G401.6 (cell line): ENCODE measurements around the gene CSRP2.

Experiments
- FAIRE-seq: peaks from 2 replicates; lab custom pipeline; 2012; peaks lifted over from hg19 to GRCh38; lab: Jason Lieb, UNC

Gene CSRP2

DNA sequence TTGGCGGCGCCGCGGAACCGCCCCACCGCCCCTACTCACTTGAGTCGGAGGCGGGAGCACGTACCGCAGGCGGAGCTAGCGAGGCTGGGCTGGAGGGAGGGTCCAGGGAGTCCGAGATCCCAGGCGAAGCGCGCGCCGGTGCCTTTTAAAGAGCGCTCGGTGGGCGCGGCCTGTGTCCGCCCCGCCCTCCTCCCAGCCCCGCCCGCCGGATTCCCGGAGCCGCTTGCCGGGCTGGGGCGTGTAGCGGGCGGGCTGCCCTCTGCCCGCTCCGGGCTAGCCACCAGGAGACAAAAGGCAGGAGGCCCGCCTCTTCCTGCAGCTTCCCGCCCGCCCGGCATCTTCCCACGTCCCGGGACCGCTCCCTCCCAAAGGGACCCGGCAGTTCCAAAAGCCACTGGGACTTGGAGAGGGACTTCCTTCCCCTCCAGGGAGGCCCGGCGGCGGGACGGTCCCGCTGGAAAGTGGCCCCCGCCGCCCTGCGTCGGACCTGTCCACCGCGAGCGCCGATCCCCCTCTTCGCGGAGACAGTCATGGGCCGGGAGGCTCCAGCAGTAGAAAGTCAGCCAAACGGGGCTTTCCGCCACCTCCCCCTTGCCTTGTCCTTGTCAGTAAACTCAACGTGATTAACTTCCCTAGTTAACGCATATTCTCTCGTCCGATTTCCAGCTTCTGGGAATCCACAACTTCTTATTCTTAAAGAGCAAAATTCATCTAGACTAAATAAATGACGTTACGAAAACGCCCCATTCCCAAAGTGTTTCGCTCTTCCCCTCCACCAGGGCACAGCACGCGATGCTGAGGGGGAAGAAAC is at the start of gene CSRP2:
Gene CSRP2, minus strand, starts transcription at position 121 of the 811 bp plus-strand sequence. CDS start 12,759 bp downstream, outside the sequence.
- FAIRE-seq, result peak; percentile 40

- no peak for FAIRE-seq
These were observed 48.5 kb upstream of the CSRP2 start for GRCh38 chr12:76927170-76927784.

GRCh38 chr12:76925135-76925534 is 46.3 kb upstream of the CSRP2 start:
- FAIRE-seq, result no peak

- no peak for FAIRE-seq
These were observed 44.0 kb upstream of the CSRP2 start for GRCh38 chr12:76922866-76923265.

GRCh38 chr12:76921891-76922664 is 43.3 kb upstream of the CSRP2 start:
- no peak for FAIRE-seq

GRCh38 chr12:76921100-76921471 is 42.3 kb upstream of the CSRP2 start:
- no peak for FAIRE-seq

DNA sequence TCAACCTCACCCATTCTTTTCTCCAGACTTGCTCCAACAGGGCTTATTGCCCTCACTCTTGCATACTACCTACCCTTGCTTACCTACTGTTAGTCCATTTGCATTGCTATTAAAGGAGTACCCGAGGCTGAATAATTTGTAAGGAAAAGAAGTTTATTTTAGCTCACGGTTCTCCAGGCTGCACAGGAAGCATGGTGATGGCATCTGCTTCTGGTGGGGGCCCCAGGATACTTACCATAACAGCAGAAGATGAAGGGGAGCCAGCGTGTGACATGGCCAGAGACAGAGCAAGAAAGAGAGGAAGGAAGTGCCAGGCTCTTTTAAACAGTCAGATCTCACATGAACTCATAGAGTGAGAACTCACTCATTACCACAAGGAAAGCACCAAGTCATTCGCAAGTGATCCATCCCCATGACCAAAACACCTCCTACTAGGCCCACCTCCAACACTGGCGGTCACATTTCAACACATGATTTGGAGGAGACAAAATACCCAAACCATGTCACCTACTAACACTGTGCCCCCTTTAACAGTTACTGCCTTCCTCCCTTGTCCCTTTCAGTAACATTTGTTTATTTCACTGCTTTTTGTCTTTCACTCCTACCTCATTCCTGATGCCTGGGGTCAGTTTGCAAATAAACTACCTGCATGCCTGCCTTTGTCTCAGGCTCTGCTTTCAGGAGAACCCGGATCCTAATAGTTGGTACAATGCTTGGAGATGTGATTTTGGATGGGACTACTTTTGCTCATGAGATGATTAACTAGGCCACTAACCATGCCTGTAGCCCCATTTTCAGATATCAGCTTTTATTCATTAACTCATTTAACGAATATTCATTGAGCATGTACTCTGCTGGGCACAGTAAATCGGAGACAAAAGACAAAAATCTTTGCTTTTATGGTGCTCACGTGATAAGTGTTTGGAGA is 41.6 kb upstream of the CSRP2 start:
- no peak for FAIRE-seq

DNA sequence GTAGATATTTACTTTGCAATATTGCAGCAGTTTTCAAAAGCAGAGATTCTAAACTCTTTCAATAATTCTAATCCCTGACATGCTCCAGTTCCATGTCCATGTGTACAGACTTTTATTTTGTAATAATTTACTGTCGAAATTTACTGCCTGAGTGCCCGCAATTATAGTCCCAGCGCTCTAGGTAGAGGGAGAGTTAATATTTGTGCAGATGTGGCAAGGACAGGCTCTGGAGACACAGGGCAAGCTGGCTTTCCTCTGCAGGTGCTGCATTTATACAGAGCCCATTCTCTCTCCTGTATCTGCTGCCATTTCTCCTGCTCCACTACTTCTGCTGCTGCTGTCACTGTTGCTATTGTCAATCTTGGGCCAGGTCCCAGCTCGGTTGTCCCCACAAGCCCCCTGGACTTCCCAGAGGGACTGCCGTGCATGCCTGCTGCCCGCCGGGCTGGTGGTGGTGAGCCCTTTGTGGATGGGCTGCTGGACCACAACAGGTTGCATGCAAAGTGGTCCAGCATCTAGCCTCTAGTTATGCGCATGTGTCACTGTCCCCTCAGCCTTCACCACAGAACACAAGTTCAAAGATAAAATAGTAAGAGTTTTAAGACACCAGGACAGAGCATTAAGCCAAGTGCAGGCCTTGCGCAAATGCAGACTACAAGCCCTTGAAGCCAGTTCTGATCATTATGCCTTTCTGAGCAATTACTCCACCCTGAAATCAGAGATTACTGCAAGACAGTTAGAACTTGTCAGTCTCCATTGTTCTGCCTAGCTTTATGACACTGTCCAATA is 40.8 kb upstream of the CSRP2 start:
- no peak for FAIRE-seq

DNA sequence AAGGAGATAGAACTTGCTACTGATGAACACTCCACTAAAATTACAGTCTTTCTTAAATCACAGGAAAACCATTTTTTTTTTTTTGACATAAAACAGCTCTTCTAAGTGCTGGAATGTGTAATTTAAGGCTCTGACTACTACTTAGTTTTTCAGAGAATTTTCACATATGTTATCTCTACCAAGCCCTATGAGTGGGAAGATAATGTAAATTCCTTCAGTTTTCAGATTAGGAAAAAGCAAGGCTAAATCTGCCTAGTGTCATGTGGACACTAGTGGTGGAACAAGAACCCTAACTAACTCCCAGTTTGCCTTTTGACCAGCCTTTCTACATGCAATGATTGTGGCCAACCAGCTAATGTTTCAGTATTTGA is 37.3 kb upstream of the CSRP2 start:
- no peak for FAIRE-seq

- FAIRE-seq, result no peak
These were observed 36.7 kb upstream of the CSRP2 start for GRCh38 chr12:76915361-76916169.

DNA sequence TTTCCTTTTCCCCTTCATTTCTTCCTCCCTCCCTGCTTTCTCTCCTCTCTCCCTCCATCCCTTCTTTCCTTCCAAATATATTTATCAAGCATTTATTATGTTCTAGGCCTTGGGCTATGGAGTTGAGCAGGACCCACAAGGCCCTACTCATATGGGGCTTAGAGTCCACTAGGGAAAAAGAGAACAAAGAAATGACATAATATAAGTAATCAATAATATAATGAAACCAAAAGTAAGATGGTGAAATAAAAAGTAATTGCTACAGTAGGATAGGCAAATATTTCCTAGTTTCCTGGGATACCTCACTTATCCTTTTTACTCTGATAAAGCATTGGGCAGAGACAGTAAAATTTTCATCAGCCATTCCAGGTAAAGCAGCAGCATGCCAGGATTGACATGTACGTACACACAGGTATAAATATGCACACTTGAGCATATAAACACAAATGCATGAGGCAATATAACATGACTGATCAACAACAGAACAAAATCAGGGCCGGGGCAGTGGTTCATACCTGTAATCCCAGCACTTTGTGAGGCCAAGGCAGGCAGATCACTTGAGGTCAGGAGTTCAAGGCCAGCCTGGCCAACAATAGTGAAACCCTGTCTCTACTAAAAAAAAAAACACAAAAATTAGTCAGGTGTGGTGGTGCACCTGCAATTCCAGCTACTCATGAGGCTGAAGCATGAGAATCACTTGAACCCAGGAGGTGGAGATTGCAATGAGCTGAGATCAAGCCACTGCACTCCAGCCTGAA is 35.5 kb upstream of the CSRP2 start:
- FAIRE-seq, result no peak

GRCh38 chr12:76909290-76909689 is 30.5 kb upstream of the CSRP2 start:
- FAIRE-seq, result no peak

DNA sequence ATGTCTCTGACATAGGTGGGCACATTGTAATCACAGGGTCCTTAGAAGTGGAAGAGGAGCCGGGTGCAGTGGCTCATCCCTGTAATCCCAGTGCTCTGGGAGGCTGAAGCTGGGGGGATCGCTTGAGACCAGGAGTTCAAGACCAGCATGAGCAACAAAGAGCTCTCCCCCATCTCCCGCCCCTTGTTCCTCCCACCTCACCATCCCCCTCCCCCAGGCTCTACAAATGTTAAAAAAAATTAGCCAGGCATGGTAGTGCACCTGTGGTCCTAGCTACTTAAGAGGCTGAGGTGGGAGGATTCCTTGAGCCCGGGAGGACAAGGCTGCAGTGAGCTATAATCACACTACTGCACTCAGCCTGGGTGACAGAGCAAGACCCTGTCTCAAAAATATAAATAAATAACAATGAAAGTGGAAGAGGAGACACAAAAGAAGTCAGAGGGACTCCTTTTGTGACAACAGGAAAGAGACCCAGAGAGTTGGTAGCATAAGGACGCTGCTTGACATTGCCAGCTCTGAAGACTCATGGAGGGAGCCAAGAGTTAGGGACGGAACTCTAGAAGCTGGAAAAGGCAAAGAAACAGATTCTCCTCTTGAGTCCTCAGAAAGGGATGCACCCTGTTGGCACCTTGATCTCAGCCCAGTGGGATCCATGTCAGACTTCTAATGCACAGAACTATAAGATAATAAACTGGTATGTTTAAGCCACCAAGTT is 29.6 kb upstream of the CSRP2 start:
- no peak for FAIRE-seq

DNA sequence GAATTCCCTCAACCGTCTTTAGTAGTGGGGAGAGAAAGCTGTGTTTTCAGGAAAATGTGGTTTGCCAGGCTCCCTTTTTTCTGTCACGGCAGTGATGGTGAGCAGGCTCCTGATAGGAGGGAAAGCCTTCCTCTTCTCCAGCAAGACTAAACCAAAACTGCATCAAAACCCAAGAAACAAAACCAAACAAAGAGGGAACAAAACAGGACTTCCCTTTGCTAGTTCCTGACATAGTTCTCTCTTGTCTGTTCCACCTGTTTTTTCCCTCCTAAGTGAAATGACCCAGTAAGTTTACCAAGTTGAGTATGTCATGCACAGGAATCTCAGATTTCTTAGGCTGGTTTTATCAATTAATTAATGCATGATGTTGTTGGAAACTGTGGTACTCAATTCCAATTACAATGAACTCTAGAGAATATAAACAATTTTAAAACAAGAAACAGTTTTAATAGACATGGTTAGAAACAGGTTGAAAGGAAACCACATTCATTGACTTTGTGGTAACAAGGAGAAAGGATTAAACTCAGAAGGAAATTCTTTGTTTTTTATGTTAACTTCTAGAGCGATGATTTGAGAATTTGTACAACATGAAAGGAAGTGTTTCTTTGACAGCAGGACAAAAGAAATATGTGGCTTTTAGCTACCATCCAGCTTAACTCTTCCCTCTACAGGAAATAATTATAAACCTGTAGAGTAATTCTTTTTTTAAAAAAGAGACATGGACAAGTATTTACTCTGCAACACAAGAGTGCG is 23.0 kb upstream of the CSRP2 start:
- FAIRE-seq, result no peak

GRCh38 chr12:76899522-76899921 is 20.7 kb upstream of the CSRP2 start:
- no peak for FAIRE-seq

- no peak for FAIRE-seq
These were observed 19.6 kb upstream of the CSRP2 start for GRCh38 chr12:76898442-76898841.

DNA sequence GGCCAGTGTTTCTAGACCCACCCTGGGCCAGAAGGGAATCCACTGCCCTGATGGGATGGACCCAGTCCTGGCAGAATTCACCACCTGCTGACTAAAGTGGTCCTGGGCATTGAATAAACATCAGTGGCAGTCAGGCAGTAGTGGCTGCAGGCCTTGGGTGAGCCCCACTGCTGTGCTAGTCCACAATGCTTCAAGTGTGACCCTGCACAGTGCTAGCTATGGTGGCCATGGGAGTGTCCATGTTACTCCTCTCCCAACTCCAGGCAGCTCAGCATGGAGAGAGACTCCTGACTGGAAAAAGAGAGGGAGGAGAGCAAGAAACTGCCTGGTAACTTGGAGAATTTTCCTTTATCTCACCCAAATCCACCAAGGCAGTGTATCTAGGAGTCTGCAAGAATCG is 17.5 kb upstream of the CSRP2 start:
- FAIRE-seq, result no peak

- no peak for FAIRE-seq
These were observed 17.0 kb upstream of the CSRP2 start for GRCh38 chr12:76895796-76896195.
